ENCODE results near the gene SVEP1.

SVEP1 gene

DNA sequence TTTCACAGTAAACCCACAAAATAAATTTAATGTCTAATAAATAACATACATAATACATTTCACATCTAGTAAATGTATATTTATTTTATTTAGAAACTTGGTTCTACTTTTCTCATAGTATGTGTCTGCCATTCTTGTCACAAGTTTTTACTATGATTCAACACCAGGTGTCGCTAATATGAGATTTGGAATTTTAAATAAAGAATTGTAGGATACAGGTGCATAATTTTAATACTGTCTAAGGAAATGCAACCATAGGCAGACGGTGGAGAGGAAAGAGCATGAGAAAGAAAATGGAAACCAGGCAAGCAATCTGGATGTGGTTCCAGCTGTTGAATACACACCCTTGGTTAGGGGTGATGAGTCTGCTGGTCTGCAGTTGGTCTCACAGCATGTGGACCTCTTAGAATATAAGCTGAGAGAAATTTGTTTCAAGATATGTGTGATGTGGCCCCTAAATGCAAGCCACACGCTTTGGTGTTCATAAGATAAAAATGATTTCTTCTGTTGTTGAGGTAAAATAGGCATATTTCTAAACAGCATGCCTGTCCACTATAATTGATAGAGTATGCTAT is 127.2 kb downstream of the SVEP1 start:
- no peaks in the 10 kb centered on the region for H3K27me3 ChIP-seq (ENCODE audit: control insufficient read depth, insufficient read depth, low read length)
- no peaks in the 10 kb centered on the region for H3K9me3 ChIP-seq (ENCODE audit: control insufficient read depth, low read length)
- no peak overlapping the region for H2AFZ ChIP-seq
- no peaks in the 10 kb centered on the region for H3K36me3 ChIP-seq (ENCODE audit: control insufficient read depth, insufficient read depth, low read length)
- no peak overlapping the region for H3K4me3 ChIP-seq (ENCODE audit: low read depth, low read length)
- no peaks in the 10 kb centered on the region for H3K4me1 ChIP-seq
- TF ChIP-seq, protein P1, sequence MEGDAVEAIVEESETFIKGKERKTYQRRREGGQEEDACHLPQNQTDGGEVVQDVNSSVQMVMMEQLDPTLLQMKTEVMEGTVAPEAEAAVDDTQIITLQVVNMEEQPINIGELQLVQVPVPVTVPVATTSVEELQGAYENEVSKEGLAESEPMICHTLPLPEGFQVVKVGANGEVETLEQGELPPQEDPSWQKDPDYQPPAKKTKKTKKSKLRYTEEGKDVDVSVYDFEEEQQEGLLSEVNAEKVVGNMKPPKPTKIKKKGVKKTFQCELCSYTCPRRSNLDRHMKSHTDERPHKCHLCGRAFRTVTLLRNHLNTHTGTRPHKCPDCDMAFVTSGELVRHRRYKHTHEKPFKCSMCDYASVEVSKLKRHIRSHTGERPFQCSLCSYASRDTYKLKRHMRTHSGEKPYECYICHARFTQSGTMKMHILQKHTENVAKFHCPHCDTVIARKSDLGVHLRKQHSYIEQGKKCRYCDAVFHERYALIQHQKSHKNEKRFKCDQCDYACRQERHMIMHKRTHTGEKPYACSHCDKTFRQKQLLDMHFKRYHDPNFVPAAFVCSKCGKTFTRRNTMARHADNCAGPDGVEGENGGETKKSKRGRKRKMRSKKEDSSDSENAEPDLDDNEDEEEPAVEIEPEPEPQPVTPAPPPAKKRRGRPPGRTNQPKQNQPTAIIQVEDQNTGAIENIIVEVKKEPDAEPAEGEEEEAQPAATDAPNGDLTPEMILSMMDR (IDR thresholded peaks at IDR 0.05): no peak
- no peak overlapping the region for H3K4me2 ChIP-seq (ENCODE audit: low read length)
- H3K27ac ChIP-seq: no peak overlapping the region
- H3K79me2 ChIP-seq: no peaks in the 10 kb centered on the region
- no peak overlapping the region for H3K9ac ChIP-seq

DNA sequence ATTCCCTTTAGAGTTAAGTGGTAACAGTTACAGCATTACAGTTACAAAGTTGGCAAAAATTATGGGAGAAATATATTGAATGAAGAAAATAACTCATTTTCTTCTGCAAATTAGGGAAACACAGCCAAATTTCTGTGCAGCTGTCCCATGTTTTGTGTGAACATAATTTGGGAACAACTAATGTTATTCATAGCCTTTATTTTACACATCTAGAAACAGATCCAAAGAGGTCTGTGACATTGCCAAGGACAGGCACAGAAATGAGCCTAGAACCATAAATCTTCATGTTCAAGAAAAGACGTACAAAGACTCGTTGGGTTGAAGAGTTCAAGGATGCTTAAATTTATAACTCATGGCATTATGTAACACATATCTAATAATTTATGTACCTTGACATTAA is 127.8 kb downstream of the SVEP1 start:
- Histone ChIP-seq H2AFZ (no peak overlapping the region), H3K36me3 (ENCODE audit: control insufficient read depth, insufficient read depth, low read length) (no peaks in the 10 kb centered on the region), H3K4me3 (ENCODE audit: low read depth, low read length) (no peak overlapping the region), H3K79me2 (no peaks in the 10 kb centered on the region), H3K4me2 (ENCODE audit: low read length) (no peak overlapping the region), H3K9ac (no peak overlapping the region), H3K27me3 (ENCODE audit: control insufficient read depth, insufficient read depth, low read length) (no peaks in the 10 kb centered on the region), H3K27ac (no peak overlapping the region), H3K4me1 (no peaks in the 10 kb centered on the region), H3K9me3 (ENCODE audit: control insufficient read depth, low read length) (no peaks in the 10 kb centered on the region)
- TF ChIP-seq, protein P1 (IDR thresholded peaks at IDR 0.05): no peak

DNA sequence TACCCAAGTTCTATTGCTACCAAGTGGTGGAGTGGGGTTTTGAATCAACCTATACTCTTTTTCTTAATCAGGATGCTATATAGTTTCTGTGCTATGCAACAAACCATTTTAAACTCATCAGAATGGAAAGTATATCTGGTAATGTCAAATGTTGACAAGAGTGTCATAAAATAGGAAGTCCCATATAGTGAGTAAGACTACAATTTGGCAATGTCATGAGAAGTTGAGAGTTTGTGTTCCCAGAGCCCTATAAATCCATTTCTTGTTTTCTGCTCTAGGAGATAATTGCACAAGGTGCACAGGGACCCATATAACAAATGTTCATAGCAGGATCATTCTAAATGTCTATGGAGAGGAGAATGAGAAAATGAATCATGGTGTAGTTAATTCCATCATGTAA is 132.1 kb downstream of the SVEP1 start:
- no peaks in the 10 kb centered on the region for H3K27me3 ChIP-seq (ENCODE audit: control insufficient read depth, insufficient read depth, low read length)
- no peaks in the 10 kb centered on the region for H3K79me2 ChIP-seq
- no peaks in the 10 kb centered on the region for H3K9me3 ChIP-seq (ENCODE audit: control insufficient read depth, low read length)
- H3K9ac ChIP-seq: no peak overlapping the region
- no peak overlapping the region for H3K4me2 ChIP-seq (ENCODE audit: low read length)
- no peaks in the 10 kb centered on the region for H3K4me1 ChIP-seq
- H2AFZ ChIP-seq: no peak overlapping the region
- H3K27ac ChIP-seq: no peak overlapping the region
- TF ChIP-seq, protein P1 (IDR thresholded peaks at IDR 0.05): no peak
- no peak overlapping the region for H3K4me3 ChIP-seq (ENCODE audit: low read depth, low read length)
- no peaks in the 10 kb centered on the region for H3K36me3 ChIP-seq (ENCODE audit: control insufficient read depth, insufficient read depth, low read length)

DNA sequence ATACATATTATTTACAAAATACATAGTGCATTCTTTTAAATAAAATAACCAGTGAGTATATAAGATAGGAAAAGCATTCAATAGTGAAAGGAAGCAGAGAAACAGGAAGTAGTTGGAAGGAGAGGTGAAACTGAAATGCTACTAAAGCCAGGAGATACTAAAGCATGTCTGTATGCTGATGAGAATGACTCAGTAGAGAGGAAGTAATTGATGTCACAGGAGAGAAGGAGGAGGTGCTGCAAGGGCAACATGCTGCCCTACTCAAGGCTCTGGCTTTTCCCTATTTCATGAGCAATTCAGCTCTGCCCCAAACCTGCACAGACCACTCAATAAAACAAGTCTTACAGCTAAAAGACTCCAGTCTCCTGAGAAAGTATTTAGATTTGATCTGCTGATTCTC is 133.4 kb downstream of the SVEP1 start:
- Histone ChIP-seq H3K27ac (no peak overlapping the region), H3K79me2 (no peaks in the 10 kb centered on the region), H3K9me3 (ENCODE audit: control insufficient read depth, low read length) (no peaks in the 10 kb centered on the region), H3K4me3 (ENCODE audit: low read depth, low read length) (no peak overlapping the region), H2AFZ (no peak overlapping the region), H3K9ac (no peak overlapping the region), H3K4me1 (no peaks in the 10 kb centered on the region), H3K27me3 (ENCODE audit: control insufficient read depth, insufficient read depth, low read length) (no peaks in the 10 kb centered on the region), H3K36me3 (ENCODE audit: control insufficient read depth, insufficient read depth, low read length) (no peaks in the 10 kb centered on the region), H3K4me2 (ENCODE audit: low read length) (no peak overlapping the region)
- TF ChIP-seq, protein P1 (IDR thresholded peaks at IDR 0.05): no peak

DNA sequence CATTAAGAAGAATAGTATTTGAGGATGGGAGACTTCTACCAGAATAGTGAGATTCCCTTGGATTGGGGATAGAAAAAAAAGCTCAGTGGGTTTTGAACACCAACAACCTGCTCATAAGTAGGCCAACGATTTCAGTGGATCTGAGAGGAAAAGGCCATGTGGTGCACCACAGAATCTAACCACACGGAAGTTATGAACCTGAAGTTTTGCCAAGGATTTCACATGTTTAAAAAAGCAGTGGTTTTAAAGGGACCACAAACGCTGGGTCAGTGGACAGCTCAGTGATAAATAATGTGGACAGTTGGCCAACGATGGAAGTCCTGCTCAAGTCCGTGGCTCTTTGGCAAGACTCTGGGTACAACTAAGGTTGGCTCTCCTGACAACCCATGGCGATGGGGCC is 134.6 kb downstream of the SVEP1 start:
- TF ChIP-seq, protein P1 (IDR thresholded peaks at IDR 0.05): no peak

More for the DNA sequence above, 134.6 kb downstream of the SVEP1 start:
- no peaks in the 10 kb centered on the region for H3K36me3 ChIP-seq (ENCODE audit: control insufficient read depth, insufficient read depth, low read length)
- H3K4me1 ChIP-seq: no peaks in the 10 kb centered on the region
- no peak overlapping the region for H2AFZ ChIP-seq
- no peak overlapping the region for H3K4me2 ChIP-seq (ENCODE audit: low read length)
- H3K4me3 ChIP-seq (ENCODE audit: low read depth, low read length): no peak overlapping the region
- no peaks in the 10 kb centered on the region for H3K79me2 ChIP-seq
- no peak overlapping the region for H3K27ac ChIP-seq
- H3K27me3 ChIP-seq (ENCODE audit: control insufficient read depth, insufficient read depth, low read length): no peaks in the 10 kb centered on the region
- no peaks in the 10 kb centered on the region for H3K9me3 ChIP-seq (ENCODE audit: control insufficient read depth, low read length)
- no peak overlapping the region for H3K9ac ChIP-seq
